Right lobe of liver (tissue), 6 donors: ENCODE data around the gene OAS3. TPM values are rescaled to one million over a fixed set of nuclear protein-coding genes. Genes with fewer than 3 reads are reported as not detected.
"Not testable (repeated sequence)": the region's sequence is repeated elsewhere in the genome, so short reads cannot be mapped to it uniquely, and the experiment has no call there.

Experiments
- ATAC-seq, 4 donors: fragments of 200-7000 bp; cut with Tn5 transposase; one replicate each; pipeline ENCODE4 v1.9.1; 2020; ENCODE audit warnings: mild to moderate bottlenecking in 4 of 4, moderate library complexity in 4 of 4
- DNase-seq, 3 donors: peaks; one replicate each; pipeline ENCODE4 v3.0.0-alpha.2; 2020
- H3K27ac ChIP-seq, 3 donors: fragments of 200-600 bp; one replicate each; pipeline ENCODE4 v1.8.0; 2022
- H3K27me3 ChIP-seq, 2 donors: fragments of 200-600 bp; one replicate each; pipeline ENCODE4 v1.8.0; 2022
- H3K36me3 ChIP-seq, 4 donors: fragments of 200-600 bp; sonication (generic) in 1 of 4; one replicate each; pipeline versions ENCODE4 v1.5.1 to v1.8.0; 2017 to 2022; ENCODE audit warnings: control low read depth in 1 of 4
- H3K4me1 ChIP-seq, 4 donors: fragments of 200-600 bp; sonication (generic) in 1 of 4; one replicate each; pipeline versions ENCODE4 v1.5.1 to v1.8.0; 2017 to 2022; ENCODE audit warnings: control low read depth in 1 of 4
- H3K4me3 ChIP-seq, 3 donors: fragments of 200-600 bp; one replicate each; pipeline ENCODE4 v1.8.0; 2022
- H3K9me3 ChIP-seq, 4 donors: fragments of 200-600 bp; sonication (generic) in 1 of 4; one replicate each; pipeline versions ENCODE4 v1.5.1 to v1.8.0; 2017 to 2022; ENCODE audit warnings: control low read depth in 1 of 4
- CTCF ChIP-seq, 4 donors: fragments of 200-600 bp in 3 of 4; fragments of 450-650 bp in 1 of 4; IDR thresholded peaks; one replicate each; pipeline versions ENCODE4 v1.5.1 to v1.8.0; 2016 to 2022; ENCODE audit warnings: antibody characterized with exemption in 4 of 4, mild to moderate bottlenecking in 2 of 4
- POLR2A ChIP-seq: fragments of 450-650 bp; IDR thresholded peaks from one replicate; pipeline ENCODE4 v1.6.1; 2017; ENCODE audit warnings: antibody characterized with exemption, mild to moderate bottlenecking
- WGBS: methylation state at CpG from one replicate; pipeline ENCODE4 v1.1.6; 2018; ENCODE audit warnings: low coverage, low lambda C conversion rate; ENCODE audit not compliant: insufficient coverage; ENCODE audit errors: missing lambda C conversion rate; 5-methylcytosine and 5-hydroxymethylcytosine counted together
- intact Hi-C, 2 donors: fragments of 100-400 bp; cut with DNase I; formaldehyde crosslinking; loops; one replicate each; pipeline versions ENCODE4 v1.11.2 to v1.14.1; 2022
- total RNA-seq, 6 experiments: library from RNA; depleted of rRNA in 2 of 6; stranded (reverse); fragments of >200 nt in 2 of 6; fragmentation: NEBNext Ultra II Directional in 3 of 6; extraction: Animal tissue kit (Norgen Biotek cat#: 25700) in 3 of 6; gene quantifications; one replicate each; pipeline versions ENCODE4 v1.1.0 to v1.2.4, GENCODE V29; 2016 to 2023
- donor health status: DM: no; HTN: yes; CAD: no.
- donor health status: DM: no; HTN: no; CAD: no.
- donor health status: DM: no; HTN: no; CAD: no.
- donor health status: DM: no; HTN: yes; CAD: no.
- donor health status: DM: no; HTN: yes; CAD: no.

OAS3 gene
- total RNA-seq, 6 experiments from 2014 or later = 4.4 to 10.2 (median 7.2) TPM

- intact Hi-C loops = no loop called here
- H3K27me3 ChIP-seq = no peaks in the 10 kb centered on the region
- DNase-seq = no peak
- ATAC-seq = no peak
- H3K4me1 ChIP-seq = no peaks in the 10 kb centered on the region
- no CpG with 5 or more reads among the region's 7 CpGs for WGBS
- H3K36me3 ChIP-seq = no peaks in the 10 kb centered on the region
- no peak overlapping the region for H3K4me3 ChIP-seq
- no peaks in the 10 kb centered on the region for H3K9me3 ChIP-seq
- TF ChIP-seq POLR2A = no peak
- no peak overlapping the region for H3K27ac ChIP-seq
These were observed 10.5 kb downstream of the OAS3 start for GRCh38 chr12:112948806-112949205.

- H3K4me1 ChIP-seq = no peaks in the 10 kb centered on the region
- H3K27ac ChIP-seq = no peak overlapping the region
- no peak for DNase-seq
- intact Hi-C loops = no loop called here
- no peaks in the 10 kb centered on the region for H3K36me3 ChIP-seq
- H3K9me3 ChIP-seq = no peaks in the 10 kb centered on the region
- H3K4me3 ChIP-seq = no peak overlapping the region
- no peaks in the 10 kb centered on the region for H3K27me3 ChIP-seq
- WGBS = 100% methylated on average over 2 of the region's 11 CpGs
- no peak for ATAC-seq
- TF ChIP-seq CTCF (IDR thresholded peaks at IDR 0.05) (no peak), POLR2A (no peak)
These were observed 12.4 kb downstream of the OAS3 start for GRCh38 chr12:112950701-112951100.

GRCh38 chr12:112957125-112957524, 18.9 kb downstream of the OAS3 start:
- not testable (repeated sequence) for H3K4me3 ChIP-seq, DNase-seq

GRCh38 chr12:112961074-112961473, 22.8 kb downstream of the OAS3 start:
- DNase-seq (no peak), ATAC-seq (no peak)
- intact Hi-C loops = no loop called here
- WGBS = 36% methylated on average over 1 of the region's 7 CpGs
- H3K36me3 ChIP-seq = peaks cover 0 to 2% (median 0%) of the 10 kb centered on the region in 4 donors
- no peak overlapping the region for H3K4me3 ChIP-seq
- H3K9me3 ChIP-seq = no peaks in the 10 kb centered on the region
- TF ChIP-seq POLR2A (no peak), CTCF (IDR thresholded peaks at IDR 0.05) (no peak)
- H3K4me1 ChIP-seq = no peaks in the 10 kb centered on the region
- H3K27ac ChIP-seq = no peak overlapping the region
- no peaks in the 10 kb centered on the region for H3K27me3 ChIP-seq

More at GRCh38 chr12:112957125-112957524, 18.9 kb downstream of the OAS3 start:
- H3K4me1 ChIP-seq, H3K9me3 ChIP-seq, H3K27me3 ChIP-seq, H3K36me3 ChIP-seq, H3K27ac ChIP-seq, intact Hi-C loops, ATAC-seq: not testable (repeated sequence)
- WGBS = 92% methylated on average over 4 of the region's 4 CpGs

GRCh38 chr12:112961536-112961935, 23.3 kb downstream of the OAS3 start:
- no peaks in the 10 kb centered on the region for H3K4me1 ChIP-seq
- intact Hi-C loops = no loop called here
- H3K27me3 ChIP-seq = no peaks in the 10 kb centered on the region
- H3K9me3 ChIP-seq = no peaks in the 10 kb centered on the region
- no peak overlapping the region for H3K27ac ChIP-seq
- no peak overlapping the region for H3K4me3 ChIP-seq
- TF ChIP-seq POLR2A (no peak), CTCF (IDR thresholded peaks at IDR 0.05) (no peak)
- DNase-seq (no peak), ATAC-seq (no peak)
- peaks cover 0 to 2% (median 0%) of the 10 kb centered on the region in 4 donors for H3K36me3 ChIP-seq
- 78% methylated on average over 3 of the region's 4 CpGs for WGBS

GRCh38 chr12:112962561-112962960, 24.3 kb downstream of the OAS3 start:
- DNase-seq (no peak), ATAC-seq (no peak)
- TF ChIP-seq CTCF (IDR thresholded peaks at IDR 0.05) (no peak), POLR2A (no peak)
- no peaks in the 10 kb centered on the region for H3K4me1 ChIP-seq
- H3K36me3 ChIP-seq = peaks cover 0 to 7% (median 1%) of the 10 kb centered on the region in 4 donors
- intact Hi-C loops = no loop called here
- 100% methylated on average over 5 of the region's 7 CpGs for WGBS
- H3K27me3 ChIP-seq = no peaks in the 10 kb centered on the region
- H3K27ac ChIP-seq = no peak overlapping the region
- H3K9me3 ChIP-seq = no peaks in the 10 kb centered on the region
- H3K4me3 ChIP-seq = no peak overlapping the region
